HuH-7.5 (cell line): ENCODE results near the gene MAJIN.
"Not testable (repeated sequence)": the region's sequence is repeated elsewhere in the genome, so short reads cannot be mapped to it uniquely, and the experiment has no call there.

Source experiments
- DNase-seq: peaks from one replicate; pipeline ENCODE4 v3.0.0; 2011; ENCODE audit warnings: low spot score

Gene MAJIN, protein sequence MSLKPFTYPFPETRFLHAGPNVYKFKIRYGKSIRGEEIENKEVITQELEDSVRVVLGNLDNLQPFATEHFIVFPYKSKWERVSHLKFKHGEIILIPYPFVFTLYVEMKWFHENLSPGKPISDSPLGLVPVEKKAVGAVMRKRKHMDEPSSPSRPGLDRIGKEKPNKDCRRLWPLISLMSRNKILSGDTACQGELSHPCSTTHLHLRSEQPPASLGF

GRCh38 chr11:64971421-64972233 is at the start of gene MAJIN:
MAJIN (minus strand) TSS chr11:64972108; CDS start chr11:64959405, 12,703 bp downstream.
- DNase-seq = no peak

GRCh38 chr11:65021509-65021908 is 49.6 kb upstream of the MAJIN start:
- DNase-seq = no peak

GRCh38 chr11:65021003-65021402 is 49.1 kb upstream of the MAJIN start:
- DNase-seq = no peak

- DNase-seq = no peak
Measured at GRCh38 chr11:65019824-65020223, 47.9 kb upstream of the MAJIN start.

- no peak for DNase-seq
Measured at GRCh38 chr11:65017937-65018336, 46.0 kb upstream of the MAJIN start.

DNA sequence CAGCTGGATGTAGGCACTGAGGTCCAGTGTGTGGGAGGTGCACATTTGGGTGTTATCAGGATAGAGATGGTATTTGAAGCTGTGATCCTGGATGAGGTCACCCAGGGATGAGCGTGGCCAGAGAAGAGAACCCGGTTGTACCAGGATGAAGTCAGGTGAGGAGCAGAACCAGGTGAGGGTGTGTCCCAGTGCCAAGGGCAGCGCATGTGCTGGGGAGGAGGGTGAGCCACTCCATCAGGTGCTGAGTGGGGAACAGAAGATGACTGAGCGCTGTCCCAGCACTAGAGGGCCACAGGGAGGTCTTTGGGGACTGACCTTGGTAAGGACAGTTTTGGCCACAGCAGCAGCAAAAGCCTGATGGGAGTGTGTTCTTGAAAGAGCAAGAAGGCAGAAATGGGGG is 44.8 kb upstream of the MAJIN start:
- DNase-seq = no peak

DNA sequence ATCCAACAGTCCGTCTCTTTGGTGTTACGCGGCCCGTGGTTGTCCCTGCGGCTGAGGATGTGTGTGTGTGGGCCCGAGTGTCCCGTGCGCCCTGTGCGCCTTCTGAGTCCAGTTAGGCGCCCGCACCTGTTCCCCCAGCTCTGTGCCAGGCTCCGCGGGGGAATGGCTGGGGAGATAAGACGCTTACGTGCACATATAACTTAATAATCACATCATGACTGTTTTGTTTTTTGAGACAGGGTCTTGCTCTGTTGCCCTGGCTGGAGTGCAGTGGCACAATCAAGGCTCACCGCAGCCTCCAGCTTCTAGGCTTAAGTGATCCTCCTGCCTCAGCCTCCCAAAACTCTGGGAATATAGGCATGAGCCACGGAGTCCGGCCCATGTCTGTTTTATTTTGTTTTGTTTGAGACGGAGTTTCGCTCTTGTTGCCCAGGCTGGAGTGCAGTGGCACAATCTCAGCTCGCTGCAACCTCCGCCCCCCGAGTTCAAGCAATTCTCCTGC is 42.9 kb upstream of the MAJIN start:
- no peak for DNase-seq

GRCh38 chr11:65013888-65014725 is 42.2 kb upstream of the MAJIN start, which contains the start of gene ARL2:
ARL2 (plus strand) TSS chr11:65014160; CDS start chr11:65014208, 48 bp downstream.
- DNase-seq = peak; percentile 89

DNA sequence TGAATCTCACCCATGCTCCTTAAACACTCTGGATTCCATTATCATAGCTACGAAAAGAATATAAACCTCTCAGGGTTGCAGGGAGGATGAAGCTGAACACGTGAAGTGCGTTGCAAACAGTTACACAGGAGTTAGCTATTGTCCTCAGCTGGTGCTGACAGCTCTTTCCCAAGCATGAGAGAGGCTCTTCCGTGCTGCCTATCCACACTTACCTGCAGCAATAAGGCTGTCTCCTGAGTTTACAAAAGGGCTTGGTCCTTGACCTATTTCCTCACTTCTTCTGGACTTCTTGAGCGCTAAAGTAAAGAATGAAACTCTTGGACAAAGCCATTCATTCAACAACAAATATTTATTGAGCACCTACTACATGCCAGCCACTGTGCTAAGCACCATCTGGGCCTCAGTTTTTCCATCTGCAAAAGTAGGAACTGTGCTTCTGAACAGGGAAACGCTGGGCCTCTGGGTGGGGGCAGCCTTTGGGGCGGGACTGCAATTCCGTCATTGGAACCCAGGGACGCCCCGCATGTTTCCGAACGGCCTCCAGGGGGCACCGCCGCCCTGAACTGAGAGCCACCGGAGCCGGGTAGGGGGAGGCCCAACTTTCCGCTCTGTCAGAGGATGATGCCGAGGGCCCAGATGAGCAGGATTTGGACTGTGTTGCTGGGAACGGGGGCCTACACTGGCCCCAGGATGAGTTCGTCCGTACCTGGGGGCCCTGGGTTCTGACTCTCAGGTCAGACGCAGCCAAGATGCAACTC is 41.4 kb upstream of the MAJIN start:
- DNase-seq = peak; percentile 92

GRCh38 chr11:65008873-65009272 is 37.0 kb upstream of the MAJIN start:
- no peak for DNase-seq

GRCh38 chr11:65008016-65008415 is 36.1 kb upstream of the MAJIN start:
- no peak for DNase-seq

DNA sequence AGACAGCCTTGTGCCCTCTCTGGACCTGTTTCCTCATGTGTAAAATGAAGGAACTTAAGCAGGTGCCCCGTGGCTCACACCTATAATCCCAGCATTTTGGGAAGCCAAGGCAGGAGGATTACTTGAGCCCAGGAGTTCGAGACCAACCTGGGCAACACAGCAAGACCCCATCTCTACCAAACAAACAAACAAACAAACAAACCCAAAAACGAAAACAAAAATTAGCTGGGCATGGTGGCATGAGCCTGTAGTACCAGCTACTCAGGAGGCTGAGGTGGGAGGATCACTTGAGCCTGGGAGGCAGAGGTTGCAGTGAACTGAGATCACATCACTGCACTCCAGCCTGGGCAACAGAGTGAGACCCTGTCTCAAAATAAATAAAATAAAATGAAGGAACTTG is 32.1 kb upstream of the MAJIN start:
- not testable (repeated sequence) for DNase-seq

DNA sequence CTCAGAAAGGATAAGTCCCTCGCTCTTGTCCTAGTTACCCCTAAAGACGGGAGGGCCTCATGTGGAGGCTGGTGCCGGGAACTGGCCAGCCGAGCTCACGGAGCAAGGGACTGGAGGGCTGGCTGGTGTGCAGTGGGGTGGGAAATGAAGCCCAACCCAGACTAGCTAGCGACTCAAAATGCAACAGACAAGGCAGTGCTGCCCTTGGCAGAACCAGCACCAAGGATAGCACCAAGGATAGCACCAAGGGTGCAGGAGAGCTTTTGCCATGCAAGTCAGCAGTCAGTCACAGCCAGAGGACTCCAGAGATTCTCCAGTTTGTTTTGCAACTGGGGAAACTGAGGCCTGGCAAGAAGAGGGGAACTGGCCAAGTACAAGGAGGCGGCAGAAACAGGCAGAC is 31.4 kb upstream of the MAJIN start:
- no peak for DNase-seq

DNA sequence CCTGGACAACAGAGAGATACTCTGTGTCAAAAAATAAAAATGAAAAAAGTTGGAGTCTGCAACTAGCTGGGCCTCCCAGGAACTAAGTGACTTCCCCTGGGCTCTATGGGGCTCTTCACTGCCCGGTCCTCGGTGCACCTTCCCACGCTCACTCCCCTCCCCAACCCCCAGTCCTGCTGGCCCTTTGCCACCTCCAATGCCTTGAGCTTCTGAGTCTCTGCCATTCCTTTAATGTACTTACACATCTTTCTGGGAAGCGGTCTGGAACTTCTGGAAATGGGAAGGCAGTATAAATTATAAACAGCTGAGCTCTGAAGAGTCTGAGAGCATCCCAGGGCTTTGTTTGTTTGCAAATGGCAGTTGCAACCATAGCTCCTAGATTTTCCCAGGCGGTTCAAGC is 30.8 kb upstream of the MAJIN start:
- DNase-seq = no peak

DNA sequence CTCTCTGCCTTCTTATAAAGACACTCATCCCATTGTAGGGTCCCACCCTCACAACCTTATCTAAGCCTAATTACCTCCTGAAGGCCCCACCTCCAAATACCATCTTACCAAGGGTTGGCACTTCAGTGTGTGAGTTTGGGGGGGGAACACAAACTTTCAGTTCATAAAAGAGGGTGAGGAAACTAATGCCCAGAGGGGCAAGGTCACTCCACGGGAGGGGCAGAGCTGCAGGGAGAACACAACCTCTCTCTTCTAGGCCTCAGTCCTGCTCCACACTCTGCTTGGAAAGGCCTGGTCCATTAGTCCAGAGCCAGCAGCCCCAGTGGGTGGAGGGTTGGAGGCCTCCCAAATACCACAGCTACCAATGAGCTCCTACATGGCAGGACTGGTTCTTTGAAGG is 27.6 kb upstream of the MAJIN start:
- no peak for DNase-seq

- peak; percentile 59 for DNase-seq
Measured at GRCh38 chr11:64998690-64999431, 27.0 kb upstream of the MAJIN start.

DNA sequence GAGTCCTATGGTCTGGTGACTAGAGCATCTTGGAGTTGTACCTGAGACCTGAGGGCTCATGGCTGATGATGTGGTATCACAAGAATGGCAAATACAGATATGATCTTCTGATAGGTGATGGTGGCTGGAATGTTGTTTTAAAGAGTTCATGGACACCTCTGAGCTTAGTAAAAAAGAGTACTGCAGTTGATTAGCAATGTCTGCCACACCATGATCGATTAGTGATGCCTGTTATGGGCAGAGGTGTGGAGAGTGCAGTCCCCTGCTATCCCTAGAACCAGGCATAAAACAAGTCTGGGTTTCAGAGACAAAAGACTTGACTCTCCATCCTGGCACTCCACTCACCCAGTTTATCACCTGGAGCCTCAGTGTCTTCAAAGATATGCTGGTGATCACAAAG is 26.2 kb upstream of the MAJIN start:
- DNase-seq = no peak

GRCh38 chr11:64996710-64997380 is 24.9 kb upstream of the MAJIN start, which contains the start of gene BATF2:
BATF2 (minus strand) TSS chr11:64996971; CDS start chr11:64996914, 57 bp downstream.
- peak; percentile 78 for DNase-seq

DNA sequence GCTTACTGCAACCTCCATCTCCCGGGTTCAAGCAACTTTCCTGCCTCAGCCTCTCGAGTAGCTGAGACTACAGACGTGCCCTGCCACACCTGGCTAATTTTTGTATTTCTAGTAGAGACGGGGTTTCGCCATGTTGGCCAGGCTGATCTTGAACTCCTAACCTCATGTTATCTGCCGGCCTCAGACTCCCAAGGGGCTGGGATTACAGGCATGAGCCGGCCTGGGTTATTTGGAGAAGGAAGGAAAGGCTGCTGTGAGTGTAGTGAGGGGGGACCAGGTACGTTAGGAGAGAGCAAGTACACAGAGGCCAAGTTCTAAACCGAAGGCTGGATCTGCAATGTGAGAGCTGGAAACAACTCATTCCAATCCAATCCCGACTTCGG is 24.4 kb upstream of the MAJIN start:
- no peak for DNase-seq

GRCh38 chr11:64994318-64994717 is 22.4 kb upstream of the MAJIN start:
- no peak for DNase-seq
